Activated T-cell treated with anti-CD3 and anti-CD28 coated beads for 4 hours (primary cell): ENCODE measurements around the gene RETREG2.

Experiments used
- DNase-seq: peaks from one replicate; pipeline ENCODE4 v3.0.0-alpha.2; 2020

The RETREG2 gene

DNA sequence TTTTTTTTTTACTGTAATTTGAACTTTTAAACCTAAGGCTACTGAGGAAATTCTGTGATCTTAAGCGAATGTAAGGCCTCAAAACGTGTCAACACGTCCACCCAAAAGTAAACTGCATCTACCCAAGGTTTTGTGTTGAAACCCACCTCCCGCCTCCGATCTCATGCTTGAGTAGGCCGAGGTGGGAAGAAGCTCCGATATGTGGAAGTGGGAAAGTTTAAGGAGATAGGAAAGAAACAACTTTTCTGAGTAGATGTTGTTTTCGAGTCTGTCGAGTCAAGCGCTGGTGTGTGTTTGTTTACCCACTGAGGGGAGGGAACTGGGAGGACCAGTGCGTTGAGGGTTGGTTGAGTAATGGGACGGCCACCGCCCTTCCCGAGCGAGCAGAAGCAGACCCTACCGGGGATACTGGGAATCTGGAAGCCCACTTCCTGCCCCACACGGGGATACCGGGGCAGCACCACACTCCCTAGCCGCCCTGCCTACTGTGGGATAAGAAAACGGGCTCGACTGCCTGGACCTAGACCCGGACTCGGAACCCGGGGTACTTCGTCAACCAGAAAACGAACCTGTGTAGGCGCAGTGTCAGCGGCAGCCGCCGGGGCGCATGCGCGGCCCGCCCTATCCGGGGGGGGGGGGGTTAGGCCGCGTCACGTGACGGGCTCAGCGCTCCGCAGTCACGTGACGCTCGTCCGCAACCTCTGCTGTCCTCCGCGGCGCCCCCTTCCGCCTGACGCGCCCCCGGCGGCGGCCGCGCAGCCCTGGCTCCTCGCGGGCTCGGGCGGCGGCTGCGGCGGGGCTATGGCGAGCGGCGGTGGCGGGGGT is at the start of gene RETREG2:
RETREG2 (plus strand) TSS at position 724 of the 825 bp plus-strand sequence; CDS start at position 802, 78 bp downstream.
- peak; percentile 58 for DNase-seq

DNA sequence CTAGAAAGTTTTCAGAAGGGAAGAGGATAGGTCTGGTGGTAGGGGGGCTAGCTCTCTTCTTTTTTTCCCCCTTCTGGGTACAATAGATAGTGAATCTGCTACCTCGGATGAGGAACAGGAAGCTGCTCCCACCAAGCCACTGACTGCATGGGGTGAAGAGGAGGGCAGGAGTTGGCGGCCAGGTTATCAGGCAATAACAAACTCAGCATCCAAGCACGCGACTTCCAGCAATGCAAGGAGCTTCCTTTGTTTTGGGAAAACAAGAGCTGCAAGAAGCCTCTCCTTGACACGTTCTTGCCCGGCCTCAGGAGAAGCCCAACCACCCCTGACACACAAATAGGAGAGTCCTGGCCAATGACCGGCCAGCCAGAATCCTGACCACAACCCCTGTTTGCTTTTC is 49.7 kb upstream of the RETREG2 start:
- no peak for DNase-seq

GRCh38 chr2:219129589-219129988 is 48.5 kb upstream of the RETREG2 start:
- no peak for DNase-seq

DNA sequence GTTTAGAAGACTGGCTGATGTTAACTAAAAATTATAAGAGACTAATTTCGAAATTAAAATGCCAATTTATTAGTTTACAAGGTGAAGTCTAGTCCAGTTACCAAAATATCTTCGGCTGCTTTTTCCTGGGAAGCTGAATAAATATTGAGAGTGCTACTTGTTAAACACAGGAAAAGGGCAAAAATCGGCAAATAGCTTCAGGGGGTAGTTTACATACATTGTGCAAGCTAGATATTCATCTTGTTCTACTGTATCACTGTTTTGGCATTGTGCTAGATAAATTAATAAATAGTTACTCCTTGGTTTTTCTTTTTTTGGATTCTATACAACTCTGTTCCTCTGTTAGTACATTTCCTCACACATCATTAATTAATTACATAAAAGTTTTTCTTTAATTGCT is 46.7 kb upstream of the RETREG2 start:
- no peak for DNase-seq

DNA sequence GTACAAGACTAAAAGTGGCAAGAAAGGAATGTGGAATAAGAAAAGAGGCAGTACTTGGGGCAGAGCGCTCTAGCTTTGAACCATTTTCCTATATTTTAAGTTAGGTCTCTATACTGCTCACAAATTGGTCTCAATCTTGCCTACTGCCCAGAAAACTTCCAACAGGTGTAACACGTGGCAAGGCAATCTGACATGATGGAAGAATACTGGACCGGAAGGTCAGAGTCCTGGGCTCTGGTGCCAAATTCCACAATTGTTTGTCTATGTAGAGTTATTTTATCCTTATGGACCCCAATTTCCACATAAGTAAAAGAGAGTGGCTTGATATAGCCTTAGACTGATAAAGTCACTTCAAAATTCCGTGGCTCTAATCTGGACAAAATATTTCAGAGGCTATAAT is 46.3 kb upstream of the RETREG2 start:
- no peak for DNase-seq

- DNase-seq: no peak
Measured at GRCh38 chr2:219133976-219134375, 44.1 kb upstream of the RETREG2 start.

DNA sequence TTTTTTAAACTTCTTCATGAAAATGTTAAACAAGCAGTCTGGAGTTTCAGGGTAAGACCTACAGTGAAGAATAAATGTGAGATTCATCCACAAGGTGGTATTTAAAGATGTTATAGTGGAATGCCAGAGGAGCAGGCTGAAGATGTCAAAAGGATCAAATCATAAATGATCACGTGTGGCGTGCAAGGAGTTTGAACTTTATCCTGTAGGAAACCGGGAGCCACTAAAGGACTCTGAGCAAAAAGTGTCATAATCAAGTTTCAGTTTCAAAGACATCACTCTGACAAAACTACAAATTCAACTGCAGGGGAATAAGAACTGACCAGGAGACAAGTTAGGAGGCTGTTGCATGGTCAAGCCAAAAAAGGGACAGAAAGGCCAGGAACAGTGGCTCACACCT is 37.4 kb upstream of the RETREG2 start:
- DNase-seq: no peak

DNA sequence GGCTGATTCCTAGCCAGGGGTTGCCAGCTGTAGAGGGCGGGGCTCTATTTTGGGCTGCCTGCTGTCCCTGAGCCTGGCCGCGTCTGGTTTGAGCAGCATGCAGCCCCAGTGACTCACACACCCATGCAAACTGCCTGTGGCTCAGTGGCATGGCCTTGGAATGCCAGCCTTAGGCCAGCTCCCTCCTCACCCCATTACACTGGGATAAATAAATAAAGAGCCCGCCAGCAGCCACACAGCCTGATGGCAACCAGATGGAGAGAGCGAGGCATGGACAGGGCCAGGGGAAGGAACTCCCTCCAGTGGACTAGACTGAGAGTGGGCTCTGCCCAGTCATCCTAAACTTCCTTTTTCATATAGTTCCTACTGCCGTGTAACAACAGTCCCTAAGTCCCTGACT is 35.7 kb upstream of the RETREG2 start:
- no peak for DNase-seq

DNA sequence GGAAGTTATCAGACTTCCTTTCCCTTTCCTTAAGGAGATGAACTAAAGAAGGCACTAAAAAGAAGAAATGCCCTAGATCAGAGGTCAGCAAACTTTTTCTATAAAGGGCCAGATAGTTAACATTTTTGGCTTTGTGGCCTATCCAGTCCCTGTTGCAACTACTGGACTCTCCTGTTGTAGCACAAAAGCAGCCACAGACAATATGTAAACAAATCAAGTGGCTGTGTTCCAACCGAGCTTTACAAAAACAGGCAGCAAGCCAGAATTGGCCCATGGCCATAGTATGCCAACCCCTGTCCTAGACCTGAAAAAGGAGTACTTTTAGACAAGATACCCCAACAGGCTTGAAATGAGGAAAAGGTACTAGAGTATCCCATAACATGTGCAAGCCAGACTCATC is 28.4 kb upstream of the RETREG2 start:
- no peak for DNase-seq

- peak; percentile 14 for DNase-seq
Measured at GRCh38 chr2:219155054-219155644, 22.9 kb upstream of the RETREG2 start.

DNA sequence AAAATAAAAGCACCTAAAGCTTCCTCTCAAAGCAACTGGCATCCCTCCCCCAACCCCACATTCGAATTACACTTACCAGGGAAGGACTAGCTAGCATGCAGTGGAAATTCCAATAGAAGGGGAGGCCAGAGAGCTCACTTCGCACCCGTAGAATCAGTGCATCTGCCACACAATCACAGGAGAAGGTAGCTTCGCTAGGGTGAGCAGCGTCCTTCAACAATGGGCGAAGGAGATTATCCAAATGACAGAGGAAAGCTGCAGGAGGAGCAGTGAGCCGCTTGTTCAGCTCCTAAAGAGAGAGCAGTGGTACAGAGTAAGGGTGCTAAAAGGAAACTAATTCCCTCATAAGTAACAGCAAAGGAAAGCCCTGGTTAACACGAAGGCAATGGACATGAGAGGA is 20.7 kb upstream of the RETREG2 start:
- DNase-seq: no peak

DNA sequence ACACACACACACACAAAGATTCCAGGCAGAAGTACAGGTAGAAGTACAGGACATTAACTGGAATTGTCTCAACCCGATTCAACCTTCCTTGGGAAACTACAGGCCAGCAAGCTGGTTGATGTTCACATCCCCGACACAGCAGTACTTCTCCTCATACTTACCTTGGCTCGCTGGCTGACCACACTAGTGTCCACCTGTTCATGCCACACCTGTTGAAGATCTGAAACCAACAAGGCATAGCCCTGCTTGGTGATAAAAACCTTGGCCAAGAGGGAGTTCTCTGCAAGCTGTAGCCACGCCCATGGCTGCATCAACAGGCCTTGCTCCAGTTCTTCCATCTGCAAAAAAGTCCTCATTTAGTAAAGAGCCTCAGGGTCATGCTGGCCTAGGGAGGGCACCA is 20.1 kb upstream of the RETREG2 start:
- DNase-seq: no peak

DNA sequence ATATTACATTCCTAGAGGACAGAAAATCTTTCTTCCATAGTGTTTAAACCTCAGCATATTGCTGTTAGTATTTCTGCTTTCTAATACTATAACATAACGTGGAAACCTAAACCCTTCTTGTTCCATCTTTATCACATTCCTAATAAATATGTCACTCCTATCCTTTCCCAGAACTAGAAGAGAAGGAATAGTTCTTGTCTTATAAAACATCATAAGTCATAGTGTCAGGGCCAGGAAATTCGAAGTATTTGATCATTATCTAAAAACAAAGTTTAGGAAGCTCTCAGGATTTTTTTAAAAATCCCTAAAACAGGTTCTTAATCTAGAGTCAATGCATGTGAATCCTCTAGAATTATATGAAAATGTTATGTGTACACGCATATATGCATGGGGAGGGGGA is 19.5 kb upstream of the RETREG2 start:
- no peak for DNase-seq

GRCh38 chr2:219159771-219160185 is 18.3 kb upstream of the RETREG2 start:
- no peak for DNase-seq

GRCh38 chr2:219160186-219161017 is 17.7 kb upstream of the RETREG2 start, which contains the start of gene NHEJ1:
NHEJ1 (minus strand) TSS chr2:219160815; CDS start chr2:219158362, 2,453 bp downstream.
- peak; percentile 91 for DNase-seq

DNA sequence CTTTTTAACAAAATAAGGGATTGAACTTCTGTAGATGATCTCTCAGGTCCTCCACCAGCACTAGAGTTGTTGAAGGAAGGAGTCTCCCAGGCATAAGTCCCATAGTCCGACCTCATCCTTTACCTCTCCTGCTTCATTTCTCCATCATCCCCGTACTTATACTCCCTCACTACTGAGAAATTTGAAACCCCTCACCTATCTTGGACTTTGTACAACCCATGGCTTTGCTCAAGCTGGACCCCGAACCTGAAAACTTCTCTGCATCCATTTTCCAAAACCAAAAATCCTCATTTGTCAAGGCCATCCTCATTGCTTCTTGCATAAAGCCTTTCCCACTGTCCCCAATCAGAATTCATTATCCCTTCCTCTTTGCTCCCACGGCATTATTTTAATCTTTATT is 17.0 kb upstream of the RETREG2 start:
- no peak for DNase-seq

DNA sequence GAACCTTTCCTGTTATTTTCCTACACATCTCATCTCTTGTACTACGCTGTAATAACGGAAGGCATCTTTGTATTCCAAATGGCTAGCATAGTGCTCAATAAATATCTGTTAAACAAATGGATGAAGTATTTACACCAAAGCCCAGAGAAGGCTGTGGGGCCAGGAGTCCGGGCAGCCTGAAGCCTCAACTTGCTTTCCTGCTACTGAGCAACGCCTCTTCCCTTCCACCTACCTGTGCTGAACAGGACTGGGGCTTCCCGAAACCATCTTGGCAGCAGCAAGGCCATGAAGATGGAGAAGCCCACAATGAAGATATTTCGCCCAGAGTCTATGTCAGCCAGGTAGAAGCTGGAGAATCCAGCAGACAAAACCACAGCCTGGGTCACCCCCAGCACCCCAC is 14.9 kb upstream of the RETREG2 start:
- no peak for DNase-seq

- DNase-seq: no peak
Measured at GRCh38 chr2:219165058-219165911, 12.8 kb upstream of the RETREG2 start.

DNA sequence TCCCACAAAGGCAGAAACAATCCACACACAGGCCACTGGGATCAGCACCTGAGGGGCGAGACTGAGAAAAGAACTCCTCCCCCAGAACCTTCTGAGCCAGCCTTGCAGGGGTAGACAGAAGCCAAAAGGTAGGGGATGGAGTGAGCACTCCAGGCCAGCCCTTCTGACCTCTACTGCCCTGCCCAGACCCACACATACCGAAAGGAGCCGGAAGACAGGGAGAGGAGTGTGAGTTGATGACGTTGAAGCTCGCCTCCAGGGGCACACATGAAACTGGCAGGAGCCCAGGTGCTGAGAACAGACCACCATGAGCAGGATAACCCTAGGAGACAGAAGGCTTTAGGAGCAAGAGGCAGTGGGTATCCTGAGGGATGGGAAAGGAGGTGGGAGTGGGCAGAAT is 10.1 kb upstream of the RETREG2 start:
- no peak for DNase-seq

DNA sequence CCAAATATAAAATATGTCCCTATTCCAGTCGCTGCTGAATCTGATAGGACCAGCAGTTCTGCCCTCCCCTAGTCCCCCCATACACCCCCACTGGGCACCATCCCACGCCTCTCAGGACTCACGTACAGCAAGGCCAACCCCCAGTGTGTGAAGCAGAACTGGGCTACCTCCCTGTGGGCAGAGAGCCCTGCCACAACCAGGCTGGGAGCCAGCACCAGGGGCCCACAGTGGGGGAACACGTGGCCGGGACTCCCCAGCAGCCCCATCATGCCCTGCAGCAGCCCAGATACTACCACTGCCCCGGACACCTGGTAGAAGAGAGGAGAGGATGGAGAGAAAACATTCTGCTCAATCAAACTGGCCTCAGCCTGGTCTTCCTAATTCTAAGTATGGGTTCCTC is 9.5 kb upstream of the RETREG2 start:
- no peak for DNase-seq

DNA sequence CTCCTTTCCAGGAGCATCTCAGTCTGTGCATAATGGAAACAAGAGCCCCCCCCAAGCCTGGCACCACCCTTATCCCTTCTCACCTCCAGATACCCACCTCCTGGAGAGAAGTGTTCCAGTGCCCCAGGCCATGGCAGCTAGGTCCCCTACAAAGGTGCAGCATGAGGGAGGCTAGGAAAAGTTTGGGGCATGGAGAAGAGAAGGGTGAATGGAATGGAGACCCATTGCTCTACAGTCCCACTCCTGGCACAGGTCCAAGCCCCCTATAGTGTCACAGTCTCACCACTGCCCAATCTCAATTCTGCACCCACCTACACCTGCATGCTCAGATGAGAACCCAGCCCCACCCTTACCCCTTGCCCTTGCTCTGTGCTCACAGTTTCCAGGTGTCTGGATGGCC is 9.1 kb upstream of the RETREG2 start:
- no peak for DNase-seq

- no peak for DNase-seq
Measured at GRCh38 chr2:219169930-219170654, 8.0 kb upstream of the RETREG2 start, which contains the start of gene SLC23A3. SLC23A3 (minus strand) TSS chr2:219170029; CDS start chr2:219169984, 45 bp downstream.
